Liver (tissue), 9 donors: ENCODE data around the gene MYO9B. TPM values are rescaled to one million over a fixed set of nuclear protein-coding genes. Genes with fewer than 3 reads are reported as not detected.

Source experiments
- DNase-seq: peaks from one replicate; pipeline ENCODE4 v3.0.0-alpha.2; 2017; ENCODE audit warnings: low spot score
- H3K27ac ChIP-seq, 2 donors: one replicate each; pipeline ENCODE4 v1.7.0; 2013; ENCODE audit warnings: inconsistent platforms in 2 of 2, low read length in 2 of 2, control low read depth in 1 of 2, low read depth in 1 of 2, mild to moderate bottlenecking in 1 of 2
- H3K27me3 ChIP-seq, 4 donors: one replicate each; pipeline versions ENCODE4 v1.6.1 to v1.7.0; 2013; ENCODE audit warnings: low read length in 3 of 4, inconsistent platforms in 1 of 4, mild to moderate bottlenecking in 1 of 4, moderate library complexity in 1 of 4; ENCODE audit not compliant: control insufficient read depth in 4 of 4, insufficient read depth in 4 of 4
- H3K36me3 ChIP-seq, 4 donors: one replicate each; pipeline versions ENCODE4 v1.6.1 to v1.7.0; 2013; ENCODE audit warnings: low read length in 3 of 4, mild to moderate bottlenecking in 3 of 4, low read depth in 1 of 4, moderate library complexity in 1 of 4; ENCODE audit not compliant: control insufficient read depth in 4 of 4, insufficient read depth in 3 of 4
- H3K4me1 ChIP-seq, 4 donors: one replicate each; pipeline versions ENCODE4 v1.6.1 to v1.7.0; 2013; ENCODE audit warnings: low read length in 3 of 4, mild to moderate bottlenecking in 3 of 4, moderate library complexity in 1 of 4; ENCODE audit not compliant: control insufficient read depth in 4 of 4, insufficient read depth in 4 of 4
- H3K4me3 ChIP-seq, 3 donors: one replicate each; pipeline versions ENCODE4 v1.6.1 to v1.7.0; 2013; ENCODE audit warnings: low read length in 3 of 3, control low read depth in 1 of 3, low read depth in 1 of 3, mild to moderate bottlenecking in 1 of 3
- H3K9ac ChIP-seq, 2 donors: one replicate each; pipeline ENCODE4 v1.7.0; 2013; ENCODE audit warnings: low read length in 2 of 2, mild to moderate bottlenecking in 2 of 2, moderate library complexity in 2 of 2, control low read depth in 1 of 2, low read depth in 1 of 2
- H3K9me3 ChIP-seq, 4 donors: one replicate each; pipeline versions ENCODE4 v1.6.1 to v1.7.0; 2013; ENCODE audit warnings: low read length in 3 of 4; ENCODE audit not compliant: control insufficient read depth in 4 of 4
- EGR1 ChIP-seq, 2 donors: IDR thresholded peaks; 2 replicates each; pipeline ENCODE4 v1.6.1; 2016 to 2018; ENCODE audit warnings: antibody characterized with exemption in 2 of 2, low read depth in 2 of 2
- FOXA1 ChIP-seq: IDR thresholded peaks from 2 replicates; pipeline ENCODE4 v1.6.1; 2016; ENCODE audit warnings: antibody characterized with exemption
- FOXA2 ChIP-seq: IDR thresholded peaks from 2 replicates; pipeline ENCODE4 v1.6.1; 2016; ENCODE audit warnings: antibody characterized with exemption
- HNF4A ChIP-seq, 2 donors: conservative IDR thresholded peaks; 2 replicates each; pipeline ENCODE4 v1.6.1; 2016; ENCODE audit warnings: antibody characterized with exemption in 2 of 2, mild to moderate bottlenecking in 2 of 2
- HNF4G ChIP-seq: IDR thresholded peaks from 2 replicates; pipeline ENCODE4 v1.6.1; 2016; ENCODE audit warnings: antibody characterized with exemption
- NR2F2 ChIP-seq: IDR thresholded peaks from 2 replicates; pipeline ENCODE4 v1.6.1; 2016; ENCODE audit warnings: antibody characterized with exemption
- RXRA ChIP-seq, 2 donors: IDR thresholded peaks; 2 replicates each; pipeline ENCODE4 v1.6.1; 2017 to 2018; ENCODE audit warnings: antibody characterized with exemption in 2 of 2, mild to moderate bottlenecking in 1 of 2
- SP1 ChIP-seq: IDR thresholded peaks from 2 replicates; pipeline ENCODE4 v1.6.1; 2018; ENCODE audit warnings: antibody characterized with exemption, mild to moderate bottlenecking
- TAF1 ChIP-seq: conservative IDR thresholded peaks from 2 replicates; pipeline ENCODE4 v1.6.1; 2016; ENCODE audit warnings: antibody characterized with exemption, mild to moderate bottlenecking
- YY1 ChIP-seq: IDR thresholded peaks from 2 replicates; pipeline ENCODE4 v1.6.1; 2016; ENCODE audit warnings: antibody characterized with exemption, mild to moderate bottlenecking
- WGBS: extraction: QIAGEN DNeasy Blood & Tissue Kit; methylation state at CpG from one replicate; pipeline ENCODE4 v1.1.7; 2013; 5-methylcytosine and 5-hydroxymethylcytosine counted together
- polyA plus RNA-seq, 2 donors: library from polyadenylated mRNA; stranded (reverse) in 1 of 2; unstranded in 1 of 2; fragments of 200-250 nt in 1 of 2; fragments of >200 nt in 1 of 2; fragmentation: Nextera tagmentation in 1 of 2; extraction: Ambion mirVana in 1 of 2; gene quantifications; one replicate each; pipeline versions ENCODE4 v1.2.1 to v1.2.3, GENCODE V29; 2013 to 2015
- total RNA-seq, 2 donors: library from RNA; depleted of rRNA; stranded (reverse); fragments of >200 nt; gene quantifications; one replicate each; pipeline ENCODE4 v1.2.3, GENCODE V29; 2014
- TF ChIP-seq, protein P1 (sequence below): IDR thresholded peaks from 2 replicates; pipeline ENCODE4 v1.6.1; 2016; ENCODE audit warnings: antibody characterized with exemption, mild to moderate bottlenecking
- TF ChIP-seq, protein P2 (sequence below): IDR thresholded peaks from 2 replicates; pipeline ENCODE4 v1.6.1; 2016; ENCODE audit warnings: antibody characterized with exemption
- TF ChIP-seq, protein P3 (sequence below): IDR thresholded peaks from 2 replicates; pipeline ENCODE4 v1.6.1; 2016; ENCODE audit warnings: antibody characterized with exemption
- TF ChIP-seq, protein P4 (sequence below): fragments of 150-350 bp; IDR thresholded peaks from 2 replicates; pipeline ENCODE4 v1.5.1; 2017; ENCODE audit warnings: improper control_type of control experiment, low read depth, low read length; ENCODE audit not compliant: missing input control
- TF ChIP-seq, protein P5 (sequence below): IDR thresholded peaks from 2 replicates; pipeline ENCODE4 v1.6.1; 2016; ENCODE audit warnings: antibody characterized with exemption
- donor health status: healthy.
- donor health status: healthy.
- donor health status: healthy.
- donor health status: healthy.
- donor health status: healthy.

MYO9B gene
- total and polyA plus RNA-seq, 4 donors = 9.1 to 32.5 (median 21.0) TPM

DNA sequence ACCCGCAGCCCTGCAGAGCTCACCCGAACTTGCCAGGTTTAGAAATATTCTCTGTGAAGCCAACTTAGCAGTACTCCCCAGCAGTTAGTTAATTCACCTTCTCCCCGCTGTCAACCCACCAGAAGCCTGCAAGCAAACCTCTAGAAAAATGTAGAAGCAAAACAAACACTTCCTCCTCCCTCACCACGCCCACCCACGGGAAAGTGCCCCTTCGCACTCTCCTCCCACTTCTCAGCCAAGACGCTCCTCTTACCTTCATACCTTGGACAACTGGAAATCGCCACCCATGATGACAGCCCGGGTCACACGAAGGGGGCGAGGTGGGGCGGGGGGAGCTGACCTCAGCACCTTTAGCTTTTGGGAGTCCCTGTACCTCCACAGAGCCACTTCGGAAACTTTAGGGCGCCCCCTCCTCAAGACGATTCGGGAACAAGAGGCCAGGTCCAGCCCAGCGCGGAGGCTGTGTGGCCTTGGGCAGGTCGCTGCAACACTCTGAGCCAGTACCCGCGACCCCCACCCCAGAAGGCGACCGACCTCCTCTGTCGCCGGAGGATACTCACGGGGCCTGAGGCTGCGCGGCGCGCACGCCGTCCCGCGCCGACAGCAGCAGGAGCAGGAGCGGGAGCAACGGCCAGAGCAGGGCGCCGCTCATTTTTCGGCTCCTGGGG is 49.5 kb upstream of the MYO9B start:
- H3K4me1 ChIP-seq = peaks cover 0 to 5% (median 0%) of the 10 kb centered on the region in 4 donors
- H3K9ac ChIP-seq = no peak overlapping the region
- H3K4me3 ChIP-seq = peak overlapping the region in 1 of 3 donors; percentile 17
- peaks cover 0 to 4% (median 0%) of the 10 kb centered on the region in 4 donors for H3K27me3 ChIP-seq
- peaks cover 2 to 7% (median 4%) of the 10 kb centered on the region in 4 donors for H3K9me3 ChIP-seq
- TF ChIP-seq YY1 (no peak), HNF4A (conservative IDR thresholded peaks at IDR 0.05) (no peak), EGR1 (IDR thresholded peaks at IDR 0.05; ENCODE audit: low read depth in 2 of 2) (no peak), NR2F2 (no peak), TAF1 (no peak), FOXA1 (no peak), HNF4G (no peak), SP1 (no peak), FOXA2 (no peak), RXRA (IDR thresholded peaks at IDR 0.05) (no peak)
- TF ChIP-seq, protein P1, sequence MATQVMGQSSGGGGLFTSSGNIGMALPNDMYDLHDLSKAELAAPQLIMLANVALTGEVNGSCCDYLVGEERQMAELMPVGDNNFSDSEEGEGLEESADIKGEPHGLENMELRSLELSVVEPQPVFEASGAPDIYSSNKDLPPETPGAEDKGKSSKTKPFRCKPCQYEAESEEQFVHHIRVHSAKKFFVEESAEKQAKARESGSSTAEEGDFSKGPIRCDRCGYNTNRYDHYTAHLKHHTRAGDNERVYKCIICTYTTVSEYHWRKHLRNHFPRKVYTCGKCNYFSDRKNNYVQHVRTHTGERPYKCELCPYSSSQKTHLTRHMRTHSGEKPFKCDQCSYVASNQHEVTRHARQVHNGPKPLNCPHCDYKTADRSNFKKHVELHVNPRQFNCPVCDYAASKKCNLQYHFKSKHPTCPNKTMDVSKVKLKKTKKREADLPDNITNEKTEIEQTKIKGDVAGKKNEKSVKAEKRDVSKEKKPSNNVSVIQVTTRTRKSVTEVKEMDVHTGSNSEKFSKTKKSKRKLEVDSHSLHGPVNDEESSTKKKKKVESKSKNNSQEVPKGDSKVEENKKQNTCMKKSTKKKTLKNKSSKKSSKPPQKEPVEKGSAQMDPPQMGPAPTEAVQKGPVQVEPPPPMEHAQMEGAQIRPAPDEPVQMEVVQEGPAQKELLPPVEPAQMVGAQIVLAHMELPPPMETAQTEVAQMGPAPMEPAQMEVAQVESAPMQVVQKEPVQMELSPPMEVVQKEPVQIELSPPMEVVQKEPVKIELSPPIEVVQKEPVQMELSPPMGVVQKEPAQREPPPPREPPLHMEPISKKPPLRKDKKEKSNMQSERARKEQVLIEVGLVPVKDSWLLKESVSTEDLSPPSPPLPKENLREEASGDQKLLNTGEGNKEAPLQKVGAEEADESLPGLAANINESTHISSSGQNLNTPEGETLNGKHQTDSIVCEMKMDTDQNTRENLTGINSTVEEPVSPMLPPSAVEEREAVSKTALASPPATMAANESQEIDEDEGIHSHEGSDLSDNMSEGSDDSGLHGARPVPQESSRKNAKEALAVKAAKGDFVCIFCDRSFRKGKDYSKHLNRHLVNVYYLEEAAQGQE = no peak
- TF ChIP-seq, protein P2, sequence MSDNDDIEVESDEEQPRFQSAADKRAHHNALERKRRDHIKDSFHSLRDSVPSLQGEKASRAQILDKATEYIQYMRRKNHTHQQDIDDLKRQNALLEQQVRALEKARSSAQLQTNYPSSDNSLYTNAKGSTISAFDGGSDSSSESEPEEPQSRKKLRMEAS = no peak
- TF ChIP-seq, protein P3, sequence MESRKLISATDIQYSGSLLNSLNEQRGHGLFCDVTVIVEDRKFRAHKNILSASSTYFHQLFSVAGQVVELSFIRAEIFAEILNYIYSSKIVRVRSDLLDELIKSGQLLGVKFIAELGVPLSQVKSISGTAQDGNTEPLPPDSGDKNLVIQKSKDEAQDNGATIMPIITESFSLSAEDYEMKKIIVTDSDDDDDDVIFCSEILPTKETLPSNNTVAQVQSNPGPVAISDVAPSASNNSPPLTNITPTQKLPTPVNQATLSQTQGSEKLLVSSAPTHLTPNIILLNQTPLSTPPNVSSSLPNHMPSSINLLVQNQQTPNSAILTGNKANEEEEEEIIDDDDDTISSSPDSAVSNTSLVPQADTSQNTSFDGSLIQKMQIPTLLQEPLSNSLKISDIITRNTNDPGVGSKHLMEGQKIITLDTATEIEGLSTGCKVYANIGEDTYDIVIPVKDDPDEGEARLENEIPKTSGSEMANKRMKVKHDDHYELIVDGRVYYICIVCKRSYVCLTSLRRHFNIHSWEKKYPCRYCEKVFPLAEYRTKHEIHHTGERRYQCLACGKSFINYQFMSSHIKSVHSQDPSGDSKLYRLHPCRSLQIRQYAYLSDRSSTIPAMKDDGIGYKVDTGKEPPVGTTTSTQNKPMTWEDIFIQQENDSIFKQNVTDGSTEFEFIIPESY = no peak
- TF ChIP-seq, protein P4, sequence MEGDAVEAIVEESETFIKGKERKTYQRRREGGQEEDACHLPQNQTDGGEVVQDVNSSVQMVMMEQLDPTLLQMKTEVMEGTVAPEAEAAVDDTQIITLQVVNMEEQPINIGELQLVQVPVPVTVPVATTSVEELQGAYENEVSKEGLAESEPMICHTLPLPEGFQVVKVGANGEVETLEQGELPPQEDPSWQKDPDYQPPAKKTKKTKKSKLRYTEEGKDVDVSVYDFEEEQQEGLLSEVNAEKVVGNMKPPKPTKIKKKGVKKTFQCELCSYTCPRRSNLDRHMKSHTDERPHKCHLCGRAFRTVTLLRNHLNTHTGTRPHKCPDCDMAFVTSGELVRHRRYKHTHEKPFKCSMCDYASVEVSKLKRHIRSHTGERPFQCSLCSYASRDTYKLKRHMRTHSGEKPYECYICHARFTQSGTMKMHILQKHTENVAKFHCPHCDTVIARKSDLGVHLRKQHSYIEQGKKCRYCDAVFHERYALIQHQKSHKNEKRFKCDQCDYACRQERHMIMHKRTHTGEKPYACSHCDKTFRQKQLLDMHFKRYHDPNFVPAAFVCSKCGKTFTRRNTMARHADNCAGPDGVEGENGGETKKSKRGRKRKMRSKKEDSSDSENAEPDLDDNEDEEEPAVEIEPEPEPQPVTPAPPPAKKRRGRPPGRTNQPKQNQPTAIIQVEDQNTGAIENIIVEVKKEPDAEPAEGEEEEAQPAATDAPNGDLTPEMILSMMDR = no peak
- TF ChIP-seq, protein P5, sequence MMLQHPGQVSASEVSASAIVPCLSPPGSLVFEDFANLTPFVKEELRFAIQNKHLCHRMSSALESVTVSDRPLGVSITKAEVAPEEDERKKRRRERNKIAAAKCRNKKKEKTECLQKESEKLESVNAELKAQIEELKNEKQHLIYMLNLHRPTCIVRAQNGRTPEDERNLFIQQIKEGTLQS = no peak
- H3K27ac ChIP-seq = no peak overlapping the region
- H3K36me3 ChIP-seq = no peaks in the 10 kb centered on the region
- no peak for DNase-seq
- WGBS = 3% methylated on average over 40 of the region's 40 CpGs
